HCT116 (cell line): ENCODE data around the gene NR1D2. TPM values are rescaled to one million over a fixed set of nuclear protein-coding genes. Genes with fewer than 3 reads are reported as not detected.

Experiments
- ATAC-seq: fragments of 200-7000 bp; cut with Tn5 transposase; 2 replicates; pipeline ENCODE4 v1.9.1; 2020; ENCODE audit warnings: mild to moderate bottlenecking, moderate library complexity
- BruUV-seq: library from RNA; stranded (reverse); fragments of 400-500 nt; replicated peaks from 2 replicates; lab custom pipeline; 2021; lab: Mats Ljungman, UMichigan
- CTCF ChIA-PET: fragments of 300-600 bp; sonication (Branson Sonifier 250); formaldehyde crosslinking; loops from one replicate; lab custom pipeline; 2021; ENCODE audit warnings: antibody characterized with exemption; lab: Charles Lee
- POLR2A ChIA-PET: fragments of 300-600, 350-600 bp; sonication (Branson Sonifier 250); formaldehyde crosslinking; loops from one replicate; lab custom pipeline; 2021; ENCODE audit warnings: antibody characterized with exemption; lab: Charles Lee
- RAD21 ChIA-PET, 2 experiments: fragments of 300-600 bp; sonication (Branson Sonifier 250); formaldehyde crosslinking; loops; one replicate each; lab custom pipeline; 2023; ENCODE audit warnings: low total read pairs in 2 of 2; ENCODE audit not compliant: uncharacterized antibody in 2 of 2, unreplicated experiment in 2 of 2, low non-redundant PET in 1 of 2; lab: Charles Lee
- DNase-seq: peaks from one replicate; pipeline ENCODE4 v3.0.0-alpha.2; 2010; ENCODE audit warnings: low read depth, low spot score
- H2AFZ ChIP-seq: fragments of 200-600 bp; shearing (Covaris generic), sonication (generic); 2 replicates; pipeline ENCODE4 v1.6.1; 2017; ENCODE audit warnings: low read depth, mixed run types, mixed read lengths, antibody characterized with exemption, low read length; ENCODE audit not compliant: poor library complexity, severe bottlenecking
- H3K27ac ChIP-seq: 2 replicates; pipeline ENCODE4 v1.5.1; 2012; ENCODE audit warnings: low read depth, low read length
- H3K27me3 ChIP-seq: fragments of 200-600 bp; sonication (generic); 2 replicates; pipeline ENCODE4 v1.6.1; 2016; ENCODE audit warnings: mixed run types, low read length, mixed read lengths; ENCODE audit not compliant: insufficient read depth
- H3K36me3 ChIP-seq, 2 experiments: fragments of 200-500 bp in 1 of 2; fragments of 200-600 bp in 1 of 2; sonication (Bioruptor generic) in 1 of 2; sonication (generic) in 1 of 2; 2 replicates each; pipeline versions ENCODE4 v1.5.1 to v1.6.1; 2014 to 2016; ENCODE audit warnings: low read length in 2 of 2, inconsistent platforms in 1 of 2, mixed read lengths in 1 of 2, mixed run types in 1 of 2; ENCODE audit not compliant: insufficient read depth in 2 of 2, control insufficient read depth in 1 of 2
- H3K4me1 ChIP-seq, 2 experiments: fragments of 200-600 bp in 1 of 2; sonication (generic) in 1 of 2; 2 replicates each; pipeline versions ENCODE4 v1.5.1 to v1.6.1; 2012 to 2017; ENCODE audit warnings: low read length in 2 of 2, inconsistent platforms in 1 of 2, mild to moderate bottlenecking in 1 of 2, mixed read lengths in 1 of 2, mixed run types in 1 of 2, moderate library complexity in 1 of 2; ENCODE audit not compliant: insufficient read depth in 2 of 2, control insufficient read depth in 1 of 2
- H3K4me2 ChIP-seq: fragments of 200-600 bp; sonication (generic); 2 replicates; pipeline ENCODE4 v1.6.1; 2017; ENCODE audit warnings: mixed run types, low read length, mixed read lengths
- H3K4me3 ChIP-seq, 2 experiments: fragments of 200-600 bp in 1 of 2; sonication (generic) in 1 of 2; replicated peaks in 1 of 2; 2 replicates each; pipeline ENCODE4 v1.5.1; 2011 to 2016; ENCODE audit warnings: low read length in 2 of 2, control low read depth in 1 of 2, low read depth in 1 of 2, mild to moderate bottlenecking in 1 of 2, mixed read lengths in 1 of 2, mixed run types in 1 of 2
- H3K79me2 ChIP-seq: fragments of 200-600 bp; sonication (generic); 2 replicates; pipeline ENCODE4 v1.6.1; 2017; ENCODE audit warnings: mild to moderate bottlenecking, mixed run types, low read length, moderate library complexity, mixed read lengths; ENCODE audit not compliant: insufficient read depth
- H3K9ac ChIP-seq: fragments of 200-600 bp; sonication (generic); 2 replicates; pipeline ENCODE4 v1.6.1; 2016; ENCODE audit warnings: low read length, mixed read lengths
- H3K9me2 ChIP-seq: fragments of 200-600 bp; sonication (generic), shearing (Covaris generic); 2 replicates; pipeline ENCODE4 v1.6.1; 2017; ENCODE audit warnings: mixed run types, mild to moderate bottlenecking, moderate library complexity; ENCODE audit not compliant: insufficient read depth
- H3K9me3 ChIP-seq, 2 experiments: fragments of 200-500 bp in 1 of 2; fragments of 200-600 bp in 1 of 2; sonication (Bioruptor generic) in 1 of 2; sonication (generic) in 1 of 2; 2 replicates each; pipeline ENCODE4 v1.6.1; 2014 to 2017; ENCODE audit warnings: low read length in 2 of 2, mixed read lengths in 2 of 2, inconsistent platforms in 1 of 2, low read depth in 1 of 2, mild to moderate bottlenecking in 1 of 2, mixed run types in 1 of 2, moderate library complexity in 1 of 2; ENCODE audit not compliant: control insufficient read depth in 1 of 2, insufficient read depth in 1 of 2
- H4K20me1 ChIP-seq: fragments of 200-600 bp; sonication (generic), shearing (Covaris generic); 2 replicates; pipeline ENCODE4 v1.6.1; 2017; ENCODE audit warnings: mixed run types, mild to moderate bottlenecking, moderate library complexity; ENCODE audit not compliant: insufficient read depth
- ATF3 ChIP-seq: IDR thresholded peaks from 2 replicates; pipeline ENCODE4 v1.6.1; 2012
- CBX3 ChIP-seq: IDR thresholded peaks from 2 replicates; pipeline ENCODE4 v1.6.1; 2012; ENCODE audit warnings: low read depth
- CEBPB ChIP-seq: IDR thresholded peaks from 2 replicates; pipeline ENCODE4 v1.6.1; 2012; ENCODE audit warnings: low read depth
- ELF1 ChIP-seq: IDR thresholded peaks from 2 replicates; pipeline ENCODE4 v1.6.1; 2012; ENCODE audit warnings: low read depth, borderline replicate concordance
- EZH2phosphoT487 ChIP-seq: fragments of 200-600 bp; IDR thresholded peaks from 2 replicates; pipeline ENCODE4 v1.6.1; 2018; ENCODE audit warnings: antibody characterized with exemption, borderline replicate concordance
- FOSL1 ChIP-seq: IDR thresholded peaks from 2 replicates; pipeline ENCODE4 v1.6.1; 2012; ENCODE audit warnings: low read depth
- POLR2A ChIP-seq: IDR thresholded peaks from 2 replicates; pipeline ENCODE4 v1.7.0; 2011; ENCODE audit warnings: borderline replicate concordance; ENCODE audit not compliant: insufficient read depth, insufficient read length; ENCODE audit errors: extremely low read depth
- POLR2AphosphoS5 ChIP-seq: IDR thresholded peaks from 2 replicates; pipeline ENCODE4 v1.6.1; 2011; ENCODE audit warnings: mild to moderate bottlenecking, low read depth, low read length, moderate library complexity
- RAD21 ChIP-seq: IDR thresholded peaks from 2 replicates; pipeline ENCODE4 v1.6.1; 2012; ENCODE audit warnings: low read depth, mild to moderate bottlenecking
- SIN3A ChIP-seq: IDR thresholded peaks from 2 replicates; pipeline ENCODE4 v1.6.1; 2012; ENCODE audit warnings: low read depth
- intact Hi-C: fragments of 100-400 bp; cut with micrococcal nuclease; formaldehyde crosslinking; loops from 2 replicates; pipeline ENCODE4 v1.10.0; 2022
- total RNA-seq: library from RNA; stranded (reverse); gene quantifications from one replicate; pipeline ENCODE4 v1.2.1, GENCODE V29; 2021; ENCODE audit not compliant: unreplicated experiment
- TF ChIP-seq, protein P1 (sequence below): IDR thresholded peaks from 2 replicates; pipeline ENCODE4 v1.6.1; 2012
- TF ChIP-seq, protein P2 (sequence below), 3 experiments: fragments of 200-600 bp in 1 of 3; sonication (generic) in 1 of 3; IDR thresholded peaks in 2 of 3; conservative IDR thresholded peaks in 1 of 3; 2 replicates each; pipeline ENCODE4 v1.5.1; 2012 to 2017; ENCODE audit warnings: low read depth in 2 of 3, low read length in 2 of 3, antibody characterized with exemption in 1 of 3, borderline replicate concordance in 1 of 3, control low read depth in 1 of 3, mild to moderate bottlenecking in 1 of 3, mixed read lengths in 1 of 3, mixed run types in 1 of 3, moderate library complexity in 1 of 3; ENCODE audit not compliant: insufficient read depth in 1 of 3

The NR1D2 gene
- total RNA-seq, 1 experiment from 2014 or later: 60.9 TPM

DNA sequence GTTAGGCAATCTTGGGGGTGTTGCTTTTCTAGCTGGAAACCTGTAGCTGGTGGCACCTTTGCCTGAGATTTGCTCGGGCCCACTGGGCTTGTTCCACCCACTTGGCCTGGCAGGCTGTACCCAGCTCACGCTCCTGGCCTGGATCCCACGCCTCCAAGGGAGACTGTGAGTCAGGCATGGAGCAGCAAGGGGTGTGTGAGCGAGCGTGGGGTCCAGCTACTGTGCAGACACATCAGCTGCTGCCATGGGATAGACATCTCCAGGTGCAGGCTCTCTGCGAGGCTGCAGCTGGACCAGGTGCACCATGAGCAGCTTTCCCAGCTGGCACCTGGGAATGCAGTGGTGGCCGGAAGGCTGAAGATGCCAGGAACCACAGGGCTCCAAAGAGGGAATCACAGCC is 36.0 kb downstream of the NR1D2 start:
- Histone ChIP-seq H3K9me2 (no peaks in the 10 kb centered on the region), H3K27me3 (no peaks in the 10 kb centered on the region), H3K9ac (no peak overlapping the region), H3K36me3 (peaks cover 0 to 13% of the 10 kb centered on the region in 2 experiments; a peak in 2 of 4 replicates), H3K9me3 (no peaks in the 10 kb centered on the region), H3K79me2 (no peaks in the 10 kb centered on the region), H3K4me3 (no peak overlapping the region), H3K4me2 (no peak overlapping the region), H3K4me1 (no peaks in the 10 kb centered on the region), H4K20me1 (no peaks in the 10 kb centered on the region), H3K27ac (no peak overlapping the region)
- no TSS peak for BruUV-seq
- DNase-seq: no peak
- CTCF ChIA-PET: no interaction called here
- peak; percentile 28; the same call in 1 of the 2 replicates for ATAC-seq
- intact Hi-C loops: no loop called here
- POLR2A ChIA-PET: no interaction called here
- TF ChIP-seq RAD21 (no peak), SIN3A (no peak), FOSL1 (no peak), POLR2A (no peak), POLR2AphosphoS5 (no peak), ELF1 (no peak)
- TF ChIP-seq, protein P1, sequence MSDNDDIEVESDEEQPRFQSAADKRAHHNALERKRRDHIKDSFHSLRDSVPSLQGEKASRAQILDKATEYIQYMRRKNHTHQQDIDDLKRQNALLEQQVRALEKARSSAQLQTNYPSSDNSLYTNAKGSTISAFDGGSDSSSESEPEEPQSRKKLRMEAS: no peak
- TF ChIP-seq, all 23 proteins: peak for 0
- RAD21 ChIA-PET: no interaction called here
- no peak overlapping the region for H2AFZ ChIP-seq

- no peak overlapping the region for H3K9ac ChIP-seq
- intact Hi-C loops: no loop called here
- no peaks in the 10 kb centered on the region for H4K20me1 ChIP-seq
- TF ChIP-seq POLR2A (no peak), EZH2phosphoT487 (no peak), CBX3 (no peak), CEBPB (no peak), POLR2AphosphoS5 (0 out of 2 replicates have a peak, but pooled peaks have one; percentile 17), ATF3 (no peak)
- TF ChIP-seq, protein P2, sequence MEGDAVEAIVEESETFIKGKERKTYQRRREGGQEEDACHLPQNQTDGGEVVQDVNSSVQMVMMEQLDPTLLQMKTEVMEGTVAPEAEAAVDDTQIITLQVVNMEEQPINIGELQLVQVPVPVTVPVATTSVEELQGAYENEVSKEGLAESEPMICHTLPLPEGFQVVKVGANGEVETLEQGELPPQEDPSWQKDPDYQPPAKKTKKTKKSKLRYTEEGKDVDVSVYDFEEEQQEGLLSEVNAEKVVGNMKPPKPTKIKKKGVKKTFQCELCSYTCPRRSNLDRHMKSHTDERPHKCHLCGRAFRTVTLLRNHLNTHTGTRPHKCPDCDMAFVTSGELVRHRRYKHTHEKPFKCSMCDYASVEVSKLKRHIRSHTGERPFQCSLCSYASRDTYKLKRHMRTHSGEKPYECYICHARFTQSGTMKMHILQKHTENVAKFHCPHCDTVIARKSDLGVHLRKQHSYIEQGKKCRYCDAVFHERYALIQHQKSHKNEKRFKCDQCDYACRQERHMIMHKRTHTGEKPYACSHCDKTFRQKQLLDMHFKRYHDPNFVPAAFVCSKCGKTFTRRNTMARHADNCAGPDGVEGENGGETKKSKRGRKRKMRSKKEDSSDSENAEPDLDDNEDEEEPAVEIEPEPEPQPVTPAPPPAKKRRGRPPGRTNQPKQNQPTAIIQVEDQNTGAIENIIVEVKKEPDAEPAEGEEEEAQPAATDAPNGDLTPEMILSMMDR (IDR thresholded peaks at IDR 0.05 in 2 of 3, conservative IDR thresholded peaks at IDR 0.05 in 1 of 3; ENCODE audit: borderline replicate concordance in 1 of 3, insufficient read depth in 1 of 3, low read depth in 2 of 3, low read length in 2 of 3): no peak
- no peak overlapping the region for H3K27ac ChIP-seq
- POLR2A ChIA-PET: no interaction called here
- peaks cover 0 to 7% of the 10 kb centered on the region in 2 experiments; a peak in 1 of 4 replicates for H3K36me3 ChIP-seq
- no peak overlapping the region for H3K4me3 ChIP-seq
- no peak overlapping the region for H2AFZ ChIP-seq
- H3K79me2 ChIP-seq: no peaks in the 10 kb centered on the region
- H3K4me2 ChIP-seq: no peak overlapping the region
- no peaks in the 10 kb centered on the region for H3K27me3 ChIP-seq
- CTCF ChIA-PET: no interaction called here
- RAD21 ChIA-PET: no interaction called here
- ATAC-seq (peak; percentile 54), DNase-seq (no peak)
- H3K9me2 ChIP-seq: no peaks in the 10 kb centered on the region
- H3K4me1 ChIP-seq: no peaks in the 10 kb centered on the region
- H3K9me3 ChIP-seq: no peaks in the 10 kb centered on the region
- BruUV-seq: no TSS peak
Observed at GRCh38 chr3:23981955-23982354, 36.9 kb downstream of the NR1D2 start.
